CD4-positive, alpha-beta T cell treated with Interleukin-17A for 4 hours (primary cell): ENCODE measurements around the gene LSP1.
A peak's percentile ranks its signal among the peaks of the same experiment; 100 is the strongest.
"Not testable (repeated sequence)": the region's sequence is repeated elsewhere in the genome, so short reads cannot be mapped to it uniquely, and the experiment has no call there.

Experiments used
- DNase-seq: peaks from one replicate; pipeline ENCODE4 v3.0.0-alpha.2; 2020; ENCODE audit warnings: mixed read lengths

The LSP1 gene, protein sequence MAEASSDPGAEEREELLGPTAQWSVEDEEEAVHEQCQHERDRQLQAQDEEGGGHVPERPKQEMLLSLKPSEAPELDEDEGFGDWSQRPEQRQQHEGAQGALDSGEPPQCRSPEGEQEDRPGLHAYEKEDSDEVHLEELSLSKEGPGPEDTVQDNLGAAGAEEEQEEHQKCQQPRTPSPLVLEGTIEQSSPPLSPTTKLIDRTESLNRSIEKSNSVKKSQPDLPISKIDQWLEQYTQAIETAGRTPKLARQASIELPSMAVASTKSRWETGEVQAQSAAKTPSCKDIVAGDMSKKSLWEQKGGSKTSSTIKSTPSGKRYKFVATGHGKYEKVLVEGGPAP

DNA sequence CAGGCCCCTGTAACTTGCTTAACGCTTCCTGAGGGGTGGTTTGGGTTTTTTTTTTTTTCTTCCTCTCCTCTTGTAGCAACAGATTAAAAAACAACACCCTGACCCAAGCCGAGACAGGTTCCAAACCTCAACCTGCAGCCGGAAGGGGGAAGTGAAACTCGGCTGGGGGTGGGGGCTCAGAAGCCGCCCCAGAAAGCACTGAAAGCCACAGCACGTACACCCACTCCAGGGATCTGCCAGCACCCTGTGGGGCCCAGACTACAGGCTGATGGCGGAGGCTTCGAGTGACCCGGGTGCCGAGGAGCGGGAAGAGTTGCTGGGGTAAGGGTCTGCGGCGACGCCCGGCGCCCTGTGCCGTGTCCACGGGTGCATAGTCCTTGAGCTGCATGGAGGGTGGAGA is at the start of gene LSP1:
Gene LSP1 (plus strand): TSS at position 208 of the 400 bp plus-strand sequence. CDS start 61 bp downstream, at position 269.
- peak; percentile 89 for DNase-seq

DNA sequence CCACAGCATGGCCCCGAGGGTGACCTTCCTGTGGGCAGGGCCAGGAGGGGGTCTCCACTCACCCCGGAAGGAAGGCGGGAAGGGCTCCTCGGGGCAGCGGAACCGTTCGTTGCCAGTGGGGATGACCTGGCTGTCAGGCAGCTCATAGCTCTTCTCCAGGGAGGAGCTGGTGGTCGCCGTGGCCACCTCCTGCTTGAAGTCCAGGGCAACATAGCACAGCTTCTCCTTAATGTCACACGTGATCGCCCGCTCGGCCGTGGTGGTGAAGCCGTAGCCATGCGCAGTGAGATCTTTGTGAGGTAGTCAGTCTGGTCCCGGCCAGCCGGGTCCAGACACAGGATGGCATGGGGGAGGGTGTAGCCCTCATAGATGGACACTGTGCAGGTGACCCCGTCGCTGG is 49.6 kb upstream of the LSP1 start:
- DNase-seq, result no peak

- not testable (repeated sequence) for DNase-seq
These were observed 48.9 kb upstream of the LSP1 start for GRCh38 chr11:1803835-1804519.

DNA sequence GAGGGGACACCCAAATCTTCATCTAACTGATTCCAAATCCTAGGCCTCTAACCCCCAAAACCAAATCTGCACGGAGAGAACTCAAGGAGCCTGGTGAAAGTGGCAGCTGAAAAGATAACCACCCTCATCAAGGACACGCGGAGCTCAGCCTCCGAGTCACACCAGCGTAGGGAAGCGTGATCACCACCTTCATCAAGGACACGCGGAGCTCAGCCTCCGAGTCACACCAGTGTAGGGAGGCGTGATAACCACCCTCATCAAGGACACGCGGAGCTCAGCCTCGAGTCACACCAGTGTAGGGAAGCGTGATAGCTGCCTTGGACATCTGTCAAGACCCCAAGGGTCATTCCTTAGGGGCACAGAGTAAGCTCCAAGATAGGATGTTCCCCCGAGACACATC is 47.4 kb upstream of the LSP1 start:
- no peak for DNase-seq

GRCh38 chr11:1807264-1807995 is 45.5 kb upstream of the LSP1 start:
- no peak for DNase-seq

DNA sequence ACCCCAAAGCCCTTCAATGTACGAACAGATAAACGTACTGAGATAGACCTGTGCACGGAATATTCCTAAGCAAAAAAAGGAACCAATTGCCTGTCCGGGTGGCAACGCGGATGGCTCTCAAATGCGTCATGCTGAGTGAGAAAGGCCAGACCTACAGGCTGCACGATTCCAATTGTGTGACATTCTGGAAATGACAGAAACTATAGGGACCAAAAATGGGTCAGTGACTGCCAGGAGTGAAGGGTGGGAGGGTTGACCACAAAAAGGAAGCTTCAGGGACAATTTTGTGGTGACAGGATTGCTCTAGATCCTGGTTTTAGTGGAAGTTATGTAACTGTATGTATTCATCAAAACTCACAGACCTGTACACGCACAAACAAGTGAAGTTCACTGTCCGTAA is 42.1 kb upstream of the LSP1 start:
- DNase-seq, result no peak

DNA sequence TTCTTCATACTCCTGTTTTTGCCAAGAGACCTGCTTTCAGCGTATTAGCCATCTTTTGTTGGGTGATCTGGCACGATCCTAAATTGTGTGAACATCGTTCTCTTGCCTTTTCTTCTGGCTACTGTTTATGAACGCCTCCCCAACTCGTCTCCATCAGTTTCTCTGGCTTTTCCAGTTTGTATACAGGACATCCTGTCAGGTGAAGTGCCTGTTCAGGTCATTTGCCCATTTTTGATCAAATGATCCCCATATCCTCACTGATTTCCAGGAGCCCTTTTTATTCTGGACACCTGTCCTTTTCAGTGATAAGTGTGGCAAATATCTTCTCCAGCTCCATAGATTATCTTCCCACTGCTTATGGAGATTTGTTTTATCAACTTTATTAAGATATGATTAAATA is 40.6 kb upstream of the LSP1 start:
- DNase-seq, result no peak

DNA sequence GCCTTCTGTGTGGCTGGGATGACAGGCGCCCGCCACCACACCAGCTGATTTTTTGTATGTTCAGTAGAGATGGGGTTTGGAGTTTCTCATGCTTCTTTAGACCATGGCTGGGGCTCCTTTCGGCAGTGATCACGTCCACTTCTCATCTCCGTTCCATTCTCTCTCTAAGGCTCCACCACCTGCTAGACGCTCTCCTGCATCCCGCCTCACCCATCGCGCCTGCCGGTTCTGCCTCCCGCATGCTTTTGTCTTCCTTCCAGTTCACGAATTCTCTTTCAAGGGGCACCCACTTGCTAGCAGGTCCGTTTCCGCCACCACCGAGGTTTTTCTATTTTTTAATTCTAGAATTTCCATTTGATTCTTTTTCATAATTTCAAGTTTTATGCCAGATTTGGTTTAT is 40.1 kb upstream of the LSP1 start:
- DNase-seq, result no peak

DNA sequence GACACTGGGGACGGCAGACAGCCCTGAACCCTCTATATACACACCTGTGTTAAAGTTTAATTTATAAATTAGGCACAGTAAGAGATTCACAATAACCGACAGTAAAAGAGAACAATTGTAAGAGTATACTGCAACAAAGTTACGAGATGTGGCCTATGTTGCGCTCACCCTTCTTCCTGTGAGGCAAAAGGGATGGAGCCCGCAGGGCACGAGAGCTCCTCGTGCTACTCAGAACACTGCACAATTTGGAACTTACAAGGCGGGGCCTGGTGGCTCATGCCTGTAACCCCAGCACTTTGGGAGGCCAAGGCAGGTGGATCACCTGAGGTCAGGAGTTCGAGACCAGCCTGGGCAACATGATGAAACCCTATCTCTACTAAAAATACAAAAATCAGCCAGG is 39.5 kb upstream of the LSP1 start:
- not testable (repeated sequence) for DNase-seq

GRCh38 chr11:1814691-1815090 is 38.2 kb upstream of the LSP1 start:
- DNase-seq, result no peak

DNA sequence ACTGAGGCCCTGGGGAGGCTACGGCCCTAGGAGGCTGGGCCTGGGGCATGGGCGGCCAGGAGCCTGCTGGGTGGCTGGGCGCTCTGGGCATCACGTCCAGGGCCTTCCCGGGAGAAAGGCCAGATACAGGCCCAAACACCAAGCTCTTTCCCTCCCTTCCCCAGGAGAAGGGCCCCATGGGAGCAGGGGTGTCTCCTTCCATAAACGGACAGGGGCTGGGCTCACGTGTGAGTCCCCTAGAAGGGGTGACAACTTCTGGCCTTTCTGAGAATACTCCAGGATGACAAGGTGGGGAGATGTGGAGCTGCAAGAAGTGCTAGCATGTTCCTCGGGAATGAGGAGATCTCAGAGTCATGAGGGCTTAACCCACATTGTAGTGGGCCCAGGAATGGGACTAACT is 37.6 kb upstream of the LSP1 start:
- no peak for DNase-seq

DNA sequence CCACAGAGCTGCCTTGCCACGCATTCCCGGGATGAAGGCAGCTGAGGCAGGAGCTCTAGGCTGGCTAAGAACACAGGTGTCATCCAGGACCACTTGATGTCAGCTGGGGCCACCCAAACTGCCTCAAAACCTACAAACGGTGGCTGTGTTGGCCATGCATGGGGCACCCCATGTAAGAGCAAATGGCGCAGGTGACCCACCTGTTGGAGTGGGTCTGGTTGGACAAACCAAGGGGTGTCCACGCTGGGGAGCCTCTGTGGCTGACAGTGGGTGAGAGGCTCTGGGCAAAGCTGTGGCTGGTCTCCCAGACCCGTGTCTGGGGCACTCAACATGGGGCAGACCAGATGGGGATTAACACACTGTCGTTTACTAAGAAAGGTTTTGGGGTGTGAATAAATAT is 37.1 kb upstream of the LSP1 start:
- DNase-seq, result no peak

- no peak for DNase-seq
These were observed 35.9 kb upstream of the LSP1 start for GRCh38 chr11:1817000-1817399.

- DNase-seq, result no peak
These were observed 35.4 kb upstream of the LSP1 start for GRCh38 chr11:1817511-1817910.

- DNase-seq, result no peak
These were observed 33.8 kb upstream of the LSP1 start for GRCh38 chr11:1819074-1819473.

- no peak for DNase-seq
These were observed 32.2 kb upstream of the LSP1 start for GRCh38 chr11:1820463-1821325.

GRCh38 chr11:1821562-1821961 is 31.3 kb upstream of the LSP1 start:
- no peak for DNase-seq

GRCh38 chr11:1822648-1823375 is 30.1 kb upstream of the LSP1 start:
- no peak for DNase-seq

- DNase-seq, result no peak
These were observed 29.3 kb upstream of the LSP1 start for GRCh38 chr11:1823376-1824220.

- no peak for DNase-seq
These were observed 28.5 kb upstream of the LSP1 start for GRCh38 chr11:1824221-1825038.
